SK-MEL-5 (cell line): ENCODE measurements around the gene ROBO2. TPM values are rescaled to one million over a fixed set of nuclear protein-coding genes. Genes with fewer than 3 reads are reported as not detected.
A peak's percentile ranks its signal among the peaks of the same experiment; 100 is the strongest.

Source experiments
- DNase-seq: peaks from one replicate; pipeline ENCODE4 v3.0.0-alpha.2; 2016; ENCODE audit warnings: low read depth, low spot score
- in situ Hi-C: cut with HindIII; loops from 2 replicates; pipeline ENCODE4 v1.10.0; 2016; ENCODE audit warnings: low sequenced_read_pairs, high pct_unique_total_duplicates, low pct_unique_long_range_greater_than_20kb
- total RNA-seq: library from RNA; depleted of rRNA; stranded (reverse); fragments of >200 nt; shearing (Covaris generic); gene quantifications from 2 replicates; pipeline ENCODE4 v1.2.3, GENCODE V29; 2014

Gene ROBO2
- total RNA-seq, 1 experiment from 2014 or later: 32.3 TPM

GRCh38 chr3:77045686-77046085 lies 5.8 kb downstream of the ROBO2 start:
- in situ Hi-C loops: no loop called here
- DNase-seq: no peak

GRCh38 chr3:77048186-77048585 lies 8.3 kb downstream of the ROBO2 start:
- DNase-seq: no peak
- in situ Hi-C loops: no loop called here

- no peak for DNase-seq
- in situ Hi-C loops: no loop called here
Measured at GRCh38 chr3:77051591-77051990, 11.7 kb downstream of the ROBO2 start.

GRCh38 chr3:77052051-77052501 lies 12.2 kb downstream of the ROBO2 start:
- in situ Hi-C loops: no loop called here
- peak; percentile 74 for DNase-seq

- in situ Hi-C loops: no loop called here
- peak; percentile 51 for DNase-seq
Measured at GRCh38 chr3:77052733-77053670, 13.1 kb downstream of the ROBO2 start.

GRCh38 chr3:77053795-77054194 lies 13.9 kb downstream of the ROBO2 start:
- DNase-seq: peak; percentile 95
- in situ Hi-C loops: no loop called here

- in situ Hi-C loops: no loop called here
- no peak for DNase-seq
Measured at GRCh38 chr3:77055841-77056341, 16.0 kb downstream of the ROBO2 start.

- in situ Hi-C loops: no loop called here
- no peak for DNase-seq
Measured at GRCh38 chr3:77059354-77059753, 19.5 kb downstream of the ROBO2 start.

GRCh38 chr3:77063423-77063822 lies 23.5 kb downstream of the ROBO2 start:
- no peak for DNase-seq
- in situ Hi-C loops: no loop called here

GRCh38 chr3:77065750-77066149 lies 25.9 kb downstream of the ROBO2 start:
- in situ Hi-C loops: no loop called here
- no peak for DNase-seq

- no peak for DNase-seq
- in situ Hi-C loops: no loop called here
Measured at GRCh38 chr3:77066829-77067228, 26.9 kb downstream of the ROBO2 start.

GRCh38 chr3:77068808-77069207 lies 28.9 kb downstream of the ROBO2 start:
- no peak for DNase-seq

GRCh38 chr3:77071364-77071763 lies 31.5 kb downstream of the ROBO2 start:
- in situ Hi-C loops: no loop called here
- DNase-seq: no peak

More at GRCh38 chr3:77068808-77069207, 28.9 kb downstream of the ROBO2 start:
- in situ Hi-C loops: no loop called here

GRCh38 chr3:77071809-77072208 lies 31.9 kb downstream of the ROBO2 start:
- DNase-seq: no peak
- in situ Hi-C loops: no loop called here

GRCh38 chr3:77072232-77072631 lies 32.3 kb downstream of the ROBO2 start:
- no peak for DNase-seq
- in situ Hi-C loops: no loop called here

GRCh38 chr3:77078279-77078678 lies 38.4 kb downstream of the ROBO2 start:
- in situ Hi-C loops: no loop called here
- DNase-seq: no peak

GRCh38 chr3:77079988-77080610 lies 40.2 kb downstream of the ROBO2 start:
- no peak for DNase-seq
- in situ Hi-C loops: no loop called here

- in situ Hi-C loops: no loop called here
- DNase-seq: no peak
Measured at GRCh38 chr3:77081240-77081661, 41.4 kb downstream of the ROBO2 start.

- in situ Hi-C loops: no loop called here
Measured at GRCh38 chr3:77084511-77084910, 44.6 kb downstream of the ROBO2 start.

More at GRCh38 chr3:77084511-77084910, 44.6 kb downstream of the ROBO2 start:
- DNase-seq: no peak
